Vagina (tissue), 2 donors: ENCODE measurements around the gene EYS.

ENCODE experiments used
- CTCF ChIP-seq, 3 experiments: fragments of 450-650 bp in 2 of 3; fragments of 200-600 bp in 1 of 3; sonication (generic) in 1 of 3; IDR thresholded peaks; one replicate each; pipeline ENCODE4 v1.5.1; 2017 to 2019; ENCODE audit warnings: antibody characterized with exemption in 3 of 3, mild to moderate bottlenecking in 2 of 3, moderate library complexity in 2 of 3
- POLR2A ChIP-seq, 2 donors: fragments of 450-650 bp; IDR thresholded peaks; one replicate each; pipeline ENCODE4 v1.6.1; 2017; ENCODE audit warnings: antibody characterized with exemption in 2 of 2, mild to moderate bottlenecking in 2 of 2, moderate library complexity in 2 of 2

GRCh38 chr6:63708631-63709030, 1998.4 kb downstream of the EYS start:
- TF ChIP-seq POLR2A (IDR thresholded peaks at IDR 0.05), result no peak
- no peak for TF ChIP-seq CTCF (IDR thresholded peaks at IDR 0.05)
